Activated CD8-positive, alpha-beta T cell treated with anti-CD3 and anti-CD28 coated beads for 36 hours (primary cell): ENCODE measurements around the gene USH1G. TPM values are rescaled to one million over a fixed set of nuclear protein-coding genes. Genes with fewer than 3 reads are reported as not detected.

Experiments
- ATAC-seq: fragments of 200-7000 bp; cut with Tn5 transposase; one replicate; pipeline ENCODE4 v1.10.0; 2021; ENCODE audit warnings: mild to moderate bottlenecking, moderate library complexity
- CTCF ChIA-PET: fragments of 350-600 bp; sonication (Branson Sonifier 250); formaldehyde crosslinking; loops from one replicate; lab custom pipeline; 2021; ENCODE audit warnings: antibody characterized with exemption; lab: Charles Lee
- POLR2A ChIA-PET: fragments of 350-600 bp; sonication (Branson Sonifier 250); formaldehyde crosslinking; loops from one replicate; lab custom pipeline; 2021; ENCODE audit warnings: antibody characterized with exemption; lab: Charles Lee
- DNase-seq: peaks from one replicate; pipeline ENCODE4 v3.0.0-alpha.2; 2020
- H3K27ac Mint-ChIP-seq: one replicate; pipeline ENCODE4 v1.8.0; 2021; ENCODE audit warnings: mild to moderate bottlenecking, mixed read lengths
- H3K27me3 Mint-ChIP-seq: one replicate; pipeline ENCODE4 v1.8.0; 2021; ENCODE audit warnings: mixed read lengths
- H3K36me3 Mint-ChIP-seq: one replicate; pipeline ENCODE4 v1.8.0; 2021; ENCODE audit warnings: low read depth, mixed read lengths
- H3K4me1 Mint-ChIP-seq: one replicate; pipeline ENCODE4 v1.8.0; 2021; ENCODE audit warnings: low read depth, mixed read lengths
- H3K4me3 Mint-ChIP-seq: one replicate; pipeline ENCODE4 v1.8.0; 2021; ENCODE audit warnings: mild to moderate bottlenecking, moderate library complexity, mixed read lengths
- H3K9me3 Mint-ChIP-seq: one replicate; pipeline ENCODE4 v1.8.0; 2021; ENCODE audit warnings: mixed read lengths
- CTCF ChIP-seq: fragments of 200-600 bp; IDR thresholded peaks from one replicate; pipeline ENCODE4 v1.8.0; 2022; ENCODE audit warnings: antibody characterized with exemption, mild to moderate bottlenecking
- intact Hi-C: fragments of 100-400 bp; cut with micrococcal nuclease; formaldehyde crosslinking; loops from one replicate; pipeline ENCODE4 v1.10.0; 2022
- total RNA-seq, 2 experiments: library from RNA; stranded (reverse); gene quantifications; one replicate each; pipeline ENCODE4 v1.2.3, GENCODE V29; 2021

Gene USH1G
- total RNA-seq, 2 experiments from 2014 or later = not detected

- no peak overlapping the region for H3K27ac Mint-ChIP-seq
- CTCF ChIA-PET = interaction anchor here (0.8 to 13.9 kb wide), 9 partner anchors 13 to 159 kb away, joined by 3 to 139 read pairs (median 4); partner anchors contain the start of genes GRIN2C, MRPL58 and OTOP2
- H3K27me3 Mint-ChIP-seq = no peaks in the 10 kb centered on the region
- H3K36me3 Mint-ChIP-seq = no peaks in the 10 kb centered on the region
- H3K4me3 Mint-ChIP-seq = no peak overlapping the region
- intact Hi-C loops = no loop called here
- no peak for TF ChIP-seq CTCF
- no peaks in the 10 kb centered on the region for H3K9me3 Mint-ChIP-seq
- H3K4me1 Mint-ChIP-seq = peaks cover 15% of the 10 kb centered on the region
- DNase-seq (no peak), ATAC-seq (no peak)
- POLR2A ChIA-PET = interaction anchor here (1.1 to 1.3 kb wide), 3 partner anchors 11 to 16 kb away, joined by 3 read pairs; partner anchors contain the start of gene GRIN2C
Observed at GRCh38 chr17:74875155-74875976, 47.7 kb downstream of the USH1G start.

GRCh38 chr17:74874615-74875037 is 48.4 kb downstream of the USH1G start:
- CTCF ChIA-PET = interaction anchor here (0.8 to 13.9 kb wide), 5 partner anchors 13 to 129 kb away, joined by 3 to 139 read pairs (median 10); partner anchors contain the start of genes GRIN2C and OTOP2
- intact Hi-C loops = no loop called here
- no peaks in the 10 kb centered on the region for H3K27me3 Mint-ChIP-seq
- no peak for DNase-seq
- POLR2A ChIA-PET = interaction anchor here (1.1 to 2.6 kb wide), 6 partner anchors 11 to 136 kb away, joined by 3 to 11 read pairs (median 4); partner anchors contain the start of gene GRIN2C
- no peaks in the 10 kb centered on the region for H3K9me3 Mint-ChIP-seq
- no peak overlapping the region for H3K27ac Mint-ChIP-seq
- no peak for ATAC-seq
- no peak overlapping the region for H3K4me3 Mint-ChIP-seq
- no peaks in the 10 kb centered on the region for H3K36me3 Mint-ChIP-seq
- peaks cover 15% of the 10 kb centered on the region for H3K4me1 Mint-ChIP-seq
- no peak for TF ChIP-seq CTCF

GRCh38 chr17:74873874-74874614 is 49.0 kb downstream of the USH1G start:
- H3K27ac Mint-ChIP-seq = peak overlapping the region; percentile 94
- H3K36me3 Mint-ChIP-seq = no peaks in the 10 kb centered on the region
- CTCF ChIA-PET = interaction anchor here (1.0 to 13.9 kb wide), 8 partner anchors 12 to 137 kb away, joined by 3 to 139 read pairs (median 7); partner anchors contain the start of genes GRIN2C and RAB37
- no peaks in the 10 kb centered on the region for H3K9me3 Mint-ChIP-seq
- H3K27me3 Mint-ChIP-seq = no peaks in the 10 kb centered on the region
- H3K4me1 Mint-ChIP-seq = peaks cover 15% of the 10 kb centered on the region
- peak overlapping the region; percentile 75 for H3K4me3 Mint-ChIP-seq
- TF ChIP-seq CTCF = no peak
- intact Hi-C loops = no loop called here
- ATAC-seq (no peak), DNase-seq (no peak)
- POLR2A ChIA-PET = interaction anchor here (0.8 to 2.6 kb wide), 11 partner anchors 9 to 135 kb away, joined by 3 to 11 read pairs (median 5); partner anchors contain the start of genes FADS6, GRIN2C and HID1

GRCh38 chr17:74873037-74873873 is 49.8 kb downstream of the USH1G start:
- DNase-seq = peak; percentile 100
- Mint-ChIP-seq H3K27ac (peak overlapping the region; percentile 94), H3K4me1 (peaks cover 15% of the 10 kb centered on the region), H3K27me3 (no peaks in the 10 kb centered on the region), H3K36me3 (no peaks in the 10 kb centered on the region), H3K9me3 (no peaks in the 10 kb centered on the region), H3K4me3 (peak overlapping the region; percentile 75)
- CTCF ChIA-PET = interaction anchor here (0.7 to 13.9 kb wide), 8 partner anchors 11 to 298 kb away, joined by 3 to 139 read pairs (median 4); partner anchors contain the start of genes GRIN2C and RAB37
- ATAC-seq = peak; percentile 95
- intact Hi-C loops = no loop called here
- TF ChIP-seq CTCF = no peak
- POLR2A ChIA-PET = interaction anchor here (0.7 to 2.6 kb wide), 15 partner anchors 9 to 162 kb away, joined by 3 to 11 read pairs (median 5); partner anchors contain the start of genes FADS6, HID1, OTOP2 and RAB37
